Suprapubic skin (tissue), 4 donors: ENCODE results near the gene PDGFRB. TPM values are rescaled to one million over a fixed set of nuclear protein-coding genes. Genes with fewer than 3 reads are reported as not detected.

Experiments
- DNase-seq, 2 donors: peaks; one replicate each; pipeline ENCODE4 v3.0.0-alpha.2; 2019; ENCODE audit warnings: low spot score in 2 of 2
- H3K27ac ChIP-seq: fragments of 200-600 bp; sonication (generic); one replicate; pipeline ENCODE4 v1.5.1; 2019
- H3K27me3 ChIP-seq: fragments of 200-600 bp; sonication (generic); one replicate; pipeline ENCODE4 v1.5.1; 2019
- H3K36me3 ChIP-seq: fragments of 200-600 bp; sonication (generic); one replicate; pipeline ENCODE4 v1.5.1; 2019
- H3K4me1 ChIP-seq: fragments of 200-600 bp; sonication (generic); one replicate; pipeline ENCODE4 v1.5.1; 2019
- H3K4me3 ChIP-seq: fragments of 200-600 bp; sonication (generic); one replicate; pipeline ENCODE4 v1.5.1; 2019; ENCODE audit warnings: mild to moderate bottlenecking
- H3K9me3 ChIP-seq: fragments of 200-600 bp; sonication (generic); one replicate; pipeline ENCODE4 v1.5.1; 2019
- EP300 ChIP-seq: sonication (generic); formaldehyde crosslinking; IDR thresholded peaks from one replicate; pipeline ENCODE4 v1.6.1; 2017; ENCODE audit warnings: antibody characterized with exemption
- POLR2A ChIP-seq, 2 donors: fragments of 450-650 bp; IDR thresholded peaks; one replicate each; pipeline ENCODE4 v1.6.1; 2017; ENCODE audit warnings: antibody characterized with exemption in 2 of 2, mild to moderate bottlenecking in 2 of 2, moderate library complexity in 2 of 2
- POLR2AphosphoS5 ChIP-seq, 3 donors: sonication (generic); formaldehyde crosslinking; IDR thresholded peaks; one replicate each; pipeline ENCODE4 v1.6.1; 2017; ENCODE audit warnings: antibody characterized with exemption in 3 of 3
- WGBS: methylation state at CpG from one replicate; pipeline ENCODE4 v1.1.5; 2018; 5-methylcytosine and 5-hydroxymethylcytosine counted together
- total RNA-seq, 4 donors: library from RNA; depleted of rRNA; stranded (reverse); fragments of >200 nt; gene quantifications; one replicate each; pipeline ENCODE4 v1.1.0, GENCODE V29; 2016
- TF ChIP-seq, protein P1 (sequence below), 2 donors: fragments of 200-600 bp in 1 of 2; fragments of 450-650 bp in 1 of 2; sonication (generic) in 1 of 2; IDR thresholded peaks; one replicate each; pipeline ENCODE4 v1.5.1; 2016 to 2019; ENCODE audit warnings: antibody characterized with exemption in 2 of 2, mild to moderate bottlenecking in 1 of 2, moderate library complexity in 1 of 2

The PDGFRB gene
- total RNA-seq, 4 donors from 2014 or later: 23.8 to 51.4 (median 43.9) TPM

DNA sequence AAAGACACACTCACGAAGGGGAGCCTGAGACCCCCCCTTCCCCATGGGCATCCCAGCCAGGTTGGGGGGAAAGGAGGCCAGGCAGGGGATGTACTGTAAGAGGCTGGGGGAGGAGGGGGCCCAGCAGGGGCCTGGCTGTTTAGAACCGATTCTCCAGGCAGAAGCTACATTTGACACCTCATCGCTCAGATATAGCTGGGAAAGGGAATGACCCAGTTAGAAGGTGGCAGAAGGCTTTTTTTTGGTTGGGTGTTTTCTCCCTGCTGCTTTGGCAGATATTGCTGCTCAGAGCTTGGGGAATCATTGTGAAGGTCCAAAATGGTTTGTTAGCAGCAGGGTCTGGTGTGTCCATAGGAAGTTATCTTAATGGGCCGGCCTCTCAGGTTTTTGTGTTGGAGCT, 16.9 kb upstream of the PDGFRB start:
- Histone ChIP-seq H3K4me3 (no peak overlapping the region), H3K27ac (no peak overlapping the region), H3K9me3 (no peaks in the 10 kb centered on the region), H3K36me3 (no peaks in the 10 kb centered on the region), H3K27me3 (peaks cover 7% of the 10 kb centered on the region), H3K4me1 (peaks cover 10% of the 10 kb centered on the region)
- no peak for DNase-seq
- WGBS: 98% methylated on average over 3 of the region's 4 CpGs
- no peak for TF ChIP-seq POLR2AphosphoS5 (IDR thresholded peaks at IDR 0.05)
- TF ChIP-seq EP300: no peak
- TF ChIP-seq, protein P1, sequence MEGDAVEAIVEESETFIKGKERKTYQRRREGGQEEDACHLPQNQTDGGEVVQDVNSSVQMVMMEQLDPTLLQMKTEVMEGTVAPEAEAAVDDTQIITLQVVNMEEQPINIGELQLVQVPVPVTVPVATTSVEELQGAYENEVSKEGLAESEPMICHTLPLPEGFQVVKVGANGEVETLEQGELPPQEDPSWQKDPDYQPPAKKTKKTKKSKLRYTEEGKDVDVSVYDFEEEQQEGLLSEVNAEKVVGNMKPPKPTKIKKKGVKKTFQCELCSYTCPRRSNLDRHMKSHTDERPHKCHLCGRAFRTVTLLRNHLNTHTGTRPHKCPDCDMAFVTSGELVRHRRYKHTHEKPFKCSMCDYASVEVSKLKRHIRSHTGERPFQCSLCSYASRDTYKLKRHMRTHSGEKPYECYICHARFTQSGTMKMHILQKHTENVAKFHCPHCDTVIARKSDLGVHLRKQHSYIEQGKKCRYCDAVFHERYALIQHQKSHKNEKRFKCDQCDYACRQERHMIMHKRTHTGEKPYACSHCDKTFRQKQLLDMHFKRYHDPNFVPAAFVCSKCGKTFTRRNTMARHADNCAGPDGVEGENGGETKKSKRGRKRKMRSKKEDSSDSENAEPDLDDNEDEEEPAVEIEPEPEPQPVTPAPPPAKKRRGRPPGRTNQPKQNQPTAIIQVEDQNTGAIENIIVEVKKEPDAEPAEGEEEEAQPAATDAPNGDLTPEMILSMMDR (IDR thresholded peaks at IDR 0.05): no peak
- TF ChIP-seq POLR2A (IDR thresholded peaks at IDR 0.05): no peak

DNA sequence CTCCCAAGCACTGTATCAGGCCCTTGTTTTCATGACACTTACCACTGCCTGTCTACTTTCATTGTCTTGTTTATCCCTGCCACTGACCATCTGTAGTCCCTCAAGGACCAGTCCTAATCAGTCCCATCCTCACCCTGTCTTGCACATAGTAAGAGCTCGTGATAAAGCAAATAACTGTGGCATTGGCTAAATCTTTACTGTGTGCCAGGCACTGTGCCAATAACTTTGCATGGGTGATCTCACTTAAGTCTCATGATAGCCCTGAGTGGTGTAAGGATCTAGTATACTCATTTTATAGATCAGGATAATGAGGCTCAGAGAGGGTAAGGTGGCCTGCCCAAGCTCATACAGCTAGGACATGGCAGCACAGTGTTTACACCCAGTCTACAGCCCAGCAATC, 16.5 kb upstream of the PDGFRB start:
- peaks cover 11% of the 10 kb centered on the region for H3K27me3 ChIP-seq
- TF ChIP-seq POLR2AphosphoS5 (IDR thresholded peaks at IDR 0.05) (no peak), POLR2A (IDR thresholded peaks at IDR 0.05) (no peak), EP300 (no peak)
- TF ChIP-seq, protein P1 (IDR thresholded peaks at IDR 0.05): no peak
- peaks cover 12% of the 10 kb centered on the region for H3K4me1 ChIP-seq
- H3K27ac ChIP-seq: no peak overlapping the region
- H3K36me3 ChIP-seq: no peaks in the 10 kb centered on the region
- H3K4me3 ChIP-seq: no peak overlapping the region
- WGBS: 93% methylated on average over 1 of the region's 1 CpG
- no peak for DNase-seq
- H3K9me3 ChIP-seq: no peaks in the 10 kb centered on the region

DNA sequence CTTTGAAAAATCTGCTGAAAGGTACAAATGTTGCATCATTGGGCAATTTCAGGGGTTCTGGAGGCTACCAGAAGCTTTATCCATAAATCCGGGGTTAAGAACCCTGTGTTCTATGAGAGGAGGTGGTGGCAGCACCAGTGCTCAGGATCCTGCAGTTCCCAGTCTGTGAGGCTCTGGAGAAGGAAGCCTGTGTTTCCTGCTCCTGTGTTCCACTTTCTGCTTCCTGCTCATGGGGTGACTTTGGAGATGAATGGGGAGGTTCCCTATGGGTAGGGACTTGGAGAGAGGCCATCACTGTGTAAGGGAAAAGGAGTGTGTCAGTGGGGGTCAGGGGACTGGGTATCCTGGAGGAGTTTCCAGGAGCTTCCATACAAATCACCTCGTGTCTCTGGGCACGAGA, 13.2 kb upstream of the PDGFRB start:
- Histone ChIP-seq H3K27me3 (peaks cover 22% of the 10 kb centered on the region), H3K4me3 (no peak overlapping the region), H3K9me3 (no peaks in the 10 kb centered on the region), H3K27ac (no peak overlapping the region), H3K36me3 (no peaks in the 10 kb centered on the region), H3K4me1 (peaks cover 13% of the 10 kb centered on the region)
- TF ChIP-seq POLR2A (IDR thresholded peaks at IDR 0.05) (no peak), POLR2AphosphoS5 (IDR thresholded peaks at IDR 0.05) (no peak), EP300 (no peak)
- TF ChIP-seq, protein P1 (IDR thresholded peaks at IDR 0.05): no peak
- 62% methylated on average over 3 of the region's 3 CpGs for WGBS
- DNase-seq: no peak

DNA sequence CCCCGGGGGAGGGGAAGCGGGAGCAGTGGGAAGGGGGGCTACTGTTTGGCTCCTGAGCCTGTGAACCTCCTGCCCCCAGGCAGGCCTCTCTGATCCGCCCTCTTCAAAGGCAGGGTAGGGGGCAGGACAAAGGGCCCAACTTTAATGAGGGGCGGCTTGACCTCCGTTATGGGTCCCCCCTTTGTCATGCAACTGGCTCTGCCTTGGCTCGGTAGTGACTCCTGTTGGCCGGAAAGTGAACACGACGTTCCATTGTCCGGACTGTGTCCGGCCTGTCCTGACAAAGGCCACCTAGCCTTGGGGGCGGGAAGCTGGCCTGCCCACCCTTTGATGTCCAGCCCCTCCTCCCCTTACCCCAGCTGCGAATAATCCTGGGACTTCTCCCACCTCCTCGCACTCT, 12.3 kb upstream of the PDGFRB start:
- Histone ChIP-seq H3K4me1 (peaks cover 20% of the 10 kb centered on the region), H3K9me3 (no peaks in the 10 kb centered on the region), H3K4me3 (no peak overlapping the region), H3K36me3 (no peaks in the 10 kb centered on the region), H3K27me3 (peaks cover 22% of the 10 kb centered on the region), H3K27ac (no peak overlapping the region)
- 86% methylated on average over 11 of the region's 14 CpGs for WGBS
- TF ChIP-seq POLR2A (IDR thresholded peaks at IDR 0.05) (no peak), POLR2AphosphoS5 (IDR thresholded peaks at IDR 0.05) (no peak), EP300 (no peak)
- TF ChIP-seq, protein P1 (IDR thresholded peaks at IDR 0.05): no peak
- DNase-seq: no peak

DNA sequence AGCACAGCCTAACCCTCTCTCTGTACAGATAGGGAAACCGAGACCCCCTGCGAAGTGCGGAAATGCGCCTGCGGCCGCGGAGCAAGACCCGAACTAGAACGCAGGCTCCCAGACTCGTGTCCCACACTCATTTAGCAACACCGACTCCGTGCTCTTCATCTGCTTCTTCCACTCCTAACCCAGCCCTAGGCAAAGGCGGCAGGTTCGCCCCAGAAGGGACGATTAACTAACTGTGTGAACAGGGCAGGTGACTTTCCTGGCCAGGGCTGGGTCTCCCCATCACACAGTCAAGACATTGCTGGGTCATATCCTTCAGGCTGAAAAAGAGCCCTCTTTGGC, 11.8 kb upstream of the PDGFRB start:
- 72% methylated on average over 15 of the region's 15 CpGs for WGBS
- Histone ChIP-seq H3K4me1 (peaks cover 20% of the 10 kb centered on the region), H3K27me3 (peaks cover 22% of the 10 kb centered on the region), H3K36me3 (no peaks in the 10 kb centered on the region), H3K9me3 (no peaks in the 10 kb centered on the region), H3K4me3 (no peak overlapping the region), H3K27ac (no peak overlapping the region)
- TF ChIP-seq, protein P1 (IDR thresholded peaks at IDR 0.05): no peak
- TF ChIP-seq POLR2A (IDR thresholded peaks at IDR 0.05) (no peak), EP300 (no peak), POLR2AphosphoS5 (IDR thresholded peaks at IDR 0.05) (no peak)
- DNase-seq: no peak
